Islet precursor cell (in vitro differentiated cells): ENCODE results near the gene SAMM50.

ENCODE experiments used
- DNase-seq: peaks from one replicate; pipeline ENCODE4 v3.0.0-alpha.2; 2018

Gene SAMM50

GRCh38 chr22:43946384-43946667 is 8.9 kb upstream of the SAMM50 start:
- DNase-seq, result no peak

GRCh38 chr22:43948836-43949406 is 6.3 kb upstream of the SAMM50 start:
- DNase-seq, result no peak

GRCh38 chr22:43951391-43951790 is 3.9 kb upstream of the SAMM50 start:
- DNase-seq, result no peak

GRCh38 chr22:43951966-43952365 is 3.3 kb upstream of the SAMM50 start:
- DNase-seq, result no peak

GRCh38 chr22:43953988-43954785 is 1.1 kb upstream of the SAMM50 start:
- DNase-seq, result no peak

- DNase-seq, result no peak
Observed at GRCh38 chr22:43955883-43956782, 891 bp downstream of the SAMM50 start.

- DNase-seq, result no peak
Observed at GRCh38 chr22:43956805-43957463, 1.7 kb downstream of the SAMM50 start.

GRCh38 chr22:43957871-43958270 is 2.6 kb downstream of the SAMM50 start:
- no peak for DNase-seq

GRCh38 chr22:43964314-43964857 is 9.1 kb downstream of the SAMM50 start:
- DNase-seq, result no peak

- DNase-seq, result no peak
Observed at GRCh38 chr22:43967069-43967468, 11.8 kb downstream of the SAMM50 start.

- DNase-seq, result no peak
Observed at GRCh38 chr22:43968614-43969013, 13.4 kb downstream of the SAMM50 start.

- no peak for DNase-seq
Observed at GRCh38 chr22:43969021-43969878, 14.0 kb downstream of the SAMM50 start.

GRCh38 chr22:43969989-43970755 is 14.9 kb downstream of the SAMM50 start:
- no peak for DNase-seq

- no peak for DNase-seq
Observed at GRCh38 chr22:43971112-43971511, 15.9 kb downstream of the SAMM50 start.

GRCh38 chr22:43972931-43973462 is 17.8 kb downstream of the SAMM50 start:
- no peak for DNase-seq

- peak; percentile 31 for DNase-seq
Observed at GRCh38 chr22:43974028-43974545, 18.8 kb downstream of the SAMM50 start.

- peak; percentile 26 for DNase-seq
Observed at GRCh38 chr22:43975041-43975440, 19.8 kb downstream of the SAMM50 start.

GRCh38 chr22:43976861-43977795 is 21.9 kb downstream of the SAMM50 start:
- DNase-seq, result peak; percentile 50

- DNase-seq, result peak; percentile 24
Observed at GRCh38 chr22:43978558-43978957, 23.3 kb downstream of the SAMM50 start.
